HepG2 (cell line): ENCODE measurements around the gene ZNF628. TPM values are rescaled to one million over a fixed set of nuclear protein-coding genes. Genes with fewer than 3 reads are reported as not detected.
A peak's percentile ranks its signal among the peaks of the same experiment; 100 is the strongest.

Experiments used
- DDIT3 ChIP-seq: sonication (generic); formaldehyde crosslinking; IDR thresholded peaks from 2 replicates; pipeline ENCODE4 v1.4.0; 2020; ENCODE audit warnings: mild to moderate bottlenecking, missing genetic modification reagents
- DPF2 ChIP-seq: sonication (generic); formaldehyde crosslinking; IDR thresholded peaks from 2 replicates; pipeline ENCODE4 v1.4.0; 2020; ENCODE audit warnings: mild to moderate bottlenecking, low read depth, missing genetic modification reagents, borderline replicate concordance
- DRAP1 ChIP-seq: IDR thresholded peaks from 2 replicates; pipeline ENCODE4 v1.6.1; 2016; ENCODE audit warnings: missing genetic modification reagents, missing compliant biosample characterization
- GPBP1L1 ChIP-seq: sonication (generic); formaldehyde crosslinking; IDR thresholded peaks from 2 replicates; pipeline ENCODE4 v1.5.0; 2020; ENCODE audit warnings: mild to moderate bottlenecking, missing genetic modification reagents
- HNF4G ChIP-seq, 2 experiments: sonication (generic) in 1 of 2; formaldehyde crosslinking in 1 of 2; IDR thresholded peaks; 2 replicates each; pipeline versions ENCODE4 v1.4.0 to v1.6.1; 2011 to 2020; ENCODE audit warnings: borderline replicate concordance in 2 of 2, low read depth in 2 of 2, mild to moderate bottlenecking in 2 of 2, low read length in 1 of 2, missing genetic modification reagents in 1 of 2, moderate library complexity in 1 of 2
- KDM5B ChIP-seq: sonication (generic); formaldehyde crosslinking; IDR thresholded peaks from 2 replicates; pipeline ENCODE4 v1.4.0; 2020; ENCODE audit warnings: missing genetic modification reagents, mild to moderate bottlenecking, borderline replicate concordance
- KMT2B ChIP-seq: IDR thresholded peaks from 2 replicates; pipeline ENCODE4 v1.6.1; 2016; ENCODE audit warnings: missing genetic modification reagents, missing compliant biosample characterization
- MAX ChIP-seq: IDR thresholded peaks from 2 replicates; pipeline ENCODE4 v1.6.1; 2012; ENCODE audit warnings: inconsistent platforms
- MYNN ChIP-seq: sonication (generic); formaldehyde crosslinking; IDR thresholded peaks from 2 replicates; pipeline ENCODE4 v1.4.0; 2020; ENCODE audit warnings: mild to moderate bottlenecking, low read depth, missing genetic modification reagents
- PAXIP1 ChIP-seq: sonication (generic); formaldehyde crosslinking; conservative IDR thresholded peaks from 2 replicates; pipeline ENCODE4 v1.4.0; 2020; ENCODE audit warnings: mild to moderate bottlenecking, missing genetic modification reagents, moderate library complexity
- PLRG1 ChIP-seq: fragments of 450-650 bp; conservative IDR thresholded peaks from 2 replicates; pipeline ENCODE4 v1.6.1; 2016
- REL ChIP-seq: sonication (generic); formaldehyde crosslinking; conservative IDR thresholded peaks from 2 replicates; pipeline ENCODE4 v1.8.0; 2022; ENCODE audit warnings: mild to moderate bottlenecking, missing genetic modification reagents, moderate library complexity
- SP2 ChIP-seq: sonication (generic); formaldehyde crosslinking; IDR thresholded peaks from 2 replicates; pipeline ENCODE4 v1.5.1; 2020; ENCODE audit warnings: mild to moderate bottlenecking, missing genetic modification reagents
- TCF7L2 ChIP-seq: IDR thresholded peaks from 2 replicates; pipeline ENCODE4 v1.6.1; 2011; ENCODE audit warnings: mild to moderate bottlenecking, low read depth, low read length, moderate library complexity
- TEF ChIP-seq: sonication (generic); formaldehyde crosslinking; IDR thresholded peaks from 2 replicates; pipeline ENCODE4 v1.5.0; 2020; ENCODE audit warnings: missing genetic modification reagents
- THRA ChIP-seq: sonication (generic); formaldehyde crosslinking; IDR thresholded peaks from 2 replicates; pipeline ENCODE4 v1.4.0; 2020; ENCODE audit warnings: missing genetic modification reagents, borderline replicate concordance
- ZFYVE20 ChIP-seq: sonication (generic); formaldehyde crosslinking; IDR thresholded peaks from 2 replicates; pipeline ENCODE4 v1.8.0; 2023; ENCODE audit warnings: low read depth, mild to moderate bottlenecking, moderate library complexity, missing genetic modification reagents, borderline replicate concordance
- ZNF44 ChIP-seq: sonication (generic); formaldehyde crosslinking; IDR thresholded peaks from 2 replicates; pipeline ENCODE4 v1.5.1; 2020; ENCODE audit warnings: mild to moderate bottlenecking, missing genetic modification reagents
- ZNF484 ChIP-seq: sonication (generic); formaldehyde crosslinking; IDR thresholded peaks from 2 replicates; pipeline ENCODE4 v1.5.1; 2020; ENCODE audit warnings: mild to moderate bottlenecking, low read depth, missing genetic modification reagents, borderline replicate concordance
- ZNF775 ChIP-seq: sonication (generic); formaldehyde crosslinking; IDR thresholded peaks from 2 replicates; pipeline ENCODE4 v1.4.0; 2020; ENCODE audit warnings: missing genetic modification reagents, mild to moderate bottlenecking, moderate library complexity, borderline replicate concordance
- polyA plus RNA-seq, 8 experiments: library from polyadenylated mRNA; depleted of rRNA in 3 of 8; stranded (reverse) in 7 of 8; unstranded in 1 of 8; fragments of >200 nt; fragmentation: Illumina TruSeq in 4 of 8; extraction: Trizol in 4 of 8; gene quantifications; 2 replicates each; pipeline versions ENCODE4 v1.2.1 to v1.2.3, GENCODE V29; 2011 to 2016; ENCODE audit warnings: low read depth in 4 of 8, missing spikeins in 1 of 8, mixed read lengths in 1 of 8; ENCODE audit not compliant: insufficient read depth in 1 of 8
- total RNA-seq, 5 experiments: library from RNA; depleted of rRNA; stranded (reverse); fragments of >200 nt; fragmentation: Illumina TruSeq; extraction: Trizol; gene quantifications; 2 replicates each; pipeline ENCODE4 v1.2.3, GENCODE V29; 2016; ENCODE audit warnings: low read depth in 1 of 5

ZNF628 gene
- total and polyA plus RNA-seq, 2 of the 13 experiments (the other 11 are each of a cell fraction or from before 2014, with no cell fraction given): 0.54 to 1.2 TPM

GRCh38 chr19:55459950-55460657 lies 16.3 kb upstream of the ZNF628 start (continued):
- TF ChIP-seq DPF2 (CRISPR knock-in tag) (0 out of 2 replicates have a peak, but pooled peaks have one; percentile 42), HNF4G (IDR thresholded peaks at IDR 0.05; ENCODE audit: borderline replicate concordance, low read depth, low read length) (peak; percentile 36), HNF4G (CRISPR knock-in tag; IDR thresholded peaks at IDR 0.05; ENCODE audit: borderline replicate concordance, low read depth) (no peak), KMT2B (CRISPR knock-in tag) (no peak), MAX (peak; percentile 13; the same call in 1 of the 2 replicates), GPBP1L1 (no peak), TEF (CRISPR knock-in tag) (0 out of 2 replicates have a peak, but pooled peaks have one; percentile 81), KDM5B (CRISPR knock-in tag) (no peak), DDIT3 (CRISPR knock-in tag) (no peak), ZFYVE20 (CRISPR knock-in tag) (no peak), PAXIP1 (0 out of 2 replicates have a peak, but pooled peaks have one; percentile 12), PLRG1 (no peak), THRA (CRISPR knock-in tag) (peak; percentile 42; the same call in 1 of the 2 replicates), ZNF775 (CRISPR knock-in tag) (no peak), SP2 (CRISPR knock-in tag) (no peak), MYNN (CRISPR knock-in tag) (no peak), REL (CRISPR knock-in tag) (no peak), TCF7L2 (no peak), ZNF44 (CRISPR knock-in tag) (no peak), DRAP1 (CRISPR knock-in tag) (no peak), ZNF484 (CRISPR knock-in tag) (no peak)
